GM18508 (cell line): ENCODE measurements around the gene C12orf43.

Experiments used
- ATAC-seq: cut with Tn5 transposase; IDR thresholded peaks from one replicate; pipeline ENCODE4 v1.9.1; 2021; ENCODE audit warnings: moderate number of reproducible peaks; ENCODE audit not compliant: insufficient read depth, unreplicated experiment

C12orf43 gene

GRCh38 chr12:121001060-121001459 is 15.2 kb downstream of the C12orf43 start:
- no peak for ATAC-seq

- no peak for ATAC-seq
These were observed 15.8 kb downstream of the C12orf43 start for GRCh38 chr12:121000530-121000929.

- ATAC-seq, result no peak
These were observed 16.8 kb downstream of the C12orf43 start for GRCh38 chr12:120999191-121000120.

- no peak for ATAC-seq
These were observed 17.9 kb downstream of the C12orf43 start for GRCh38 chr12:120998435-120998834.

- no peak for ATAC-seq
These were observed 18.8 kb downstream of the C12orf43 start for GRCh38 chr12:120997448-120997847.

GRCh38 chr12:120996133-120996746 is 20.0 kb downstream of the C12orf43 start:
- ATAC-seq, result no peak

GRCh38 chr12:120994589-120995337 is 21.5 kb downstream of the C12orf43 start:
- no peak for ATAC-seq

- ATAC-seq, result no peak
These were observed 22.2 kb downstream of the C12orf43 start for GRCh38 chr12:120994059-120994458.

- no peak for ATAC-seq
These were observed 22.8 kb downstream of the C12orf43 start for GRCh38 chr12:120993496-120993895.

- ATAC-seq, result no peak
These were observed 23.3 kb downstream of the C12orf43 start for GRCh38 chr12:120992989-120993388.

- ATAC-seq, result no peak
These were observed 24.3 kb downstream of the C12orf43 start for GRCh38 chr12:120991965-120992364.

GRCh38 chr12:120990487-120991055 is 25.7 kb downstream of the C12orf43 start:
- no peak for ATAC-seq

GRCh38 chr12:120989687-120990086 is 26.6 kb downstream of the C12orf43 start:
- ATAC-seq, result no peak

GRCh38 chr12:120988658-120989057 is 27.6 kb downstream of the C12orf43 start:
- ATAC-seq, result no peak

- no peak for ATAC-seq
These were observed 28.1 kb downstream of the C12orf43 start for GRCh38 chr12:120988234-120988633.

GRCh38 chr12:120984351-120984898 is 31.9 kb downstream of the C12orf43 start:
- ATAC-seq, result no peak

- ATAC-seq, result no peak
These were observed 32.5 kb downstream of the C12orf43 start for GRCh38 chr12:120983759-120984158.

- ATAC-seq, result no peak
These were observed 33.6 kb downstream of the C12orf43 start for GRCh38 chr12:120982659-120983058.

GRCh38 chr12:120981407-120981941 is 34.8 kb downstream of the C12orf43 start:
- ATAC-seq, result no peak

- no peak for ATAC-seq
These were observed 35.4 kb downstream of the C12orf43 start for GRCh38 chr12:120980800-120981368.
